Measurements from ENCODE around the gene DYRK2.

The DYRK2 gene

GRCh38 chr12:67681941-67682620 is 33.5 kb downstream of the DYRK2 start:
- no peak overlapping the region for H3K9ac ChIP-seq
- H3K36me3 ChIP-seq: no peaks in the 10 kb centered on the region
- no peak overlapping the region for H3K4me2 ChIP-seq

GRCh38 chr12:67689385-67689784 is 40.8 kb downstream of the DYRK2 start:
- Histone ChIP-seq H3K4me2 (no peak overlapping the region), H3K9me3 (replicated peaks in 1 of 11) (peaks cover 0 to 6% (median 0%) of the 10 kb centered on the region in 11 experiments; a peak in 4 of 22 replicates), H3K4me3 (no peak overlapping the region), H3K27me3 (no peaks in the 10 kb centered on the region), H4K20me1 (no peaks in the 10 kb centered on the region), H3K36me3 (no peaks in the 10 kb centered on the region), H3K4me1 (peaks cover 0 to 25% (median 12%) of the 10 kb centered on the region in 10 experiments; a peak in 14 of 20 replicates), H3K9ac (no peak overlapping the region), H3K27ac (no peak overlapping the region)
- TF ChIP-seq Cebpa-rat (IDR thresholded peaks at IDR 0.05): no peak

More at GRCh38 chr12:67681941-67682620, 33.5 kb downstream of the DYRK2 start:
- peaks cover 0 to 9% (median 0%) of the 10 kb centered on the region in 10 experiments; a peak in 5 of 20 replicates for H3K4me1 ChIP-seq
- H3K4me3 ChIP-seq: no peak overlapping the region
- no peaks in the 10 kb centered on the region; a peak in 1 of 22 replicates for H3K9me3 ChIP-seq (replicated peaks in 1 of 11)
- no peaks in the 10 kb centered on the region for H4K20me1 ChIP-seq
- H3K27ac ChIP-seq: no peak overlapping the region
- no peaks in the 10 kb centered on the region for H3K27me3 ChIP-seq
- no peak for TF ChIP-seq Cebpa-rat (IDR thresholded peaks at IDR 0.05)

- Histone ChIP-seq H3K9ac (no peak overlapping the region), H3K27me3 (no peaks in the 10 kb centered on the region), H3K9me3 (replicated peaks in 1 of 11) (peaks cover 0 to 6% (median 0%) of the 10 kb centered on the region in 11 experiments; a peak in 4 of 22 replicates), H3K4me3 (no peak overlapping the region), H3K4me2 (no peak overlapping the region), H3K36me3 (no peaks in the 10 kb centered on the region), H4K20me1 (no peaks in the 10 kb centered on the region), H3K4me1 (peaks cover 0 to 35% (median 13%) of the 10 kb centered on the region in 10 experiments; a peak in 14 of 20 replicates), H3K27ac (no peak overlapping the region)
- TF ChIP-seq Cebpa-rat (IDR thresholded peaks at IDR 0.05): no peak
These were observed 42.1 kb downstream of the DYRK2 start for GRCh38 chr12:67690656-67691055.

- Histone ChIP-seq H3K9ac (no peak overlapping the region), H3K27me3 (no peaks in the 10 kb centered on the region), H3K36me3 (no peaks in the 10 kb centered on the region), H3K4me1 (peaks cover 0 to 35% (median 13%) of the 10 kb centered on the region in 10 experiments; a peak in 14 of 20 replicates), H4K20me1 (no peaks in the 10 kb centered on the region), H3K4me3 (no peak overlapping the region), H3K4me2 (no peak overlapping the region), H3K9me3 (replicated peaks in 1 of 11) (peaks cover 0 to 6% (median 0%) of the 10 kb centered on the region in 11 experiments; a peak in 4 of 22 replicates), H3K27ac (no peak overlapping the region)
- TF ChIP-seq Cebpa-rat (IDR thresholded peaks at IDR 0.05): no peak
These were observed 42.7 kb downstream of the DYRK2 start for GRCh38 chr12:67691220-67691619.

GRCh38 chr12:67692135-67692534 is 43.6 kb downstream of the DYRK2 start:
- Histone ChIP-seq H3K27me3 (no peaks in the 10 kb centered on the region), H3K9me3 (replicated peaks in 1 of 11) (peaks cover 0 to 6% (median 0%) of the 10 kb centered on the region in 11 experiments; a peak in 4 of 22 replicates), H3K4me1 (peaks cover 0 to 38% (median 16%) of the 10 kb centered on the region in 10 experiments; a peak in 14 of 20 replicates), H3K36me3 (no peaks in the 10 kb centered on the region), H3K27ac (no peak overlapping the region), H3K4me3 (no peak overlapping the region), H3K9ac (no peak overlapping the region), H3K4me2 (peak overlapping the region in 6 of 11 experiments; percentile 4 to 50 (median 37); a peak in 8 of 22 replicates), H4K20me1 (no peaks in the 10 kb centered on the region)
- TF ChIP-seq Cebpa-rat (IDR thresholded peaks at IDR 0.05): no peak

- Histone ChIP-seq H3K4me2 (peak overlapping the region in 7 of 11 experiments; percentile 31 to 50 (median 38); a peak in 7 of 22 replicates), H3K9ac (no peak overlapping the region), H3K27me3 (no peaks in the 10 kb centered on the region), H3K9me3 (replicated peaks in 1 of 11) (peaks cover 0 to 6% (median 0%) of the 10 kb centered on the region in 11 experiments; a peak in 2 of 22 replicates), H3K4me3 (no peak overlapping the region), H3K36me3 (no peaks in the 10 kb centered on the region), H4K20me1 (no peaks in the 10 kb centered on the region), H3K27ac (no peak overlapping the region), H3K4me1 (peaks cover 2 to 47% (median 24%) of the 10 kb centered on the region in 10 experiments)
- no peak for TF ChIP-seq Cebpa-rat (IDR thresholded peaks at IDR 0.05)
These were observed 44.4 kb downstream of the DYRK2 start for GRCh38 chr12:67692966-67693365.

- Histone ChIP-seq H3K4me3 (no peak overlapping the region), H3K36me3 (no peaks in the 10 kb centered on the region), H3K9ac (no peak overlapping the region), H3K27me3 (no peaks in the 10 kb centered on the region), H4K20me1 (no peaks in the 10 kb centered on the region), H3K4me1 (peaks cover 9 to 55% (median 33%) of the 10 kb centered on the region in 10 experiments), H3K4me2 (peak overlapping the region in 2 of 11 experiments; percentile 4 to 12; a peak in 1 of 22 replicates), H3K27ac (no peak overlapping the region), H3K9me3 (replicated peaks in 1 of 11) (peaks cover 0 to 6% (median 0%) of the 10 kb centered on the region in 11 experiments; a peak in 2 of 22 replicates)
- no peak for TF ChIP-seq Cebpa-rat (IDR thresholded peaks at IDR 0.05)
These were observed 45.3 kb downstream of the DYRK2 start for GRCh38 chr12:67693894-67694293.

GRCh38 chr12:67694306-67694900 is 45.9 kb downstream of the DYRK2 start:
- H3K4me2 ChIP-seq: peak overlapping the region in 5 of 11 experiments; percentile 4 to 24 (median 16); a peak in 4 of 22 replicates
- peaks cover 0 to 6% (median 0%) of the 10 kb centered on the region in 11 experiments; a peak in 2 of 22 replicates for H3K9me3 ChIP-seq (replicated peaks in 1 of 11)
- no peak for TF ChIP-seq Cebpa-rat (IDR thresholded peaks at IDR 0.05)
- peaks cover 13 to 60% (median 38%) of the 10 kb centered on the region in 10 experiments for H3K4me1 ChIP-seq
- H3K27me3 ChIP-seq: no peaks in the 10 kb centered on the region
- H4K20me1 ChIP-seq: no peaks in the 10 kb centered on the region
- H3K36me3 ChIP-seq: no peaks in the 10 kb centered on the region
- H3K4me3 ChIP-seq: no peak overlapping the region
- H3K27ac ChIP-seq: no peak overlapping the region
- no peak overlapping the region for H3K9ac ChIP-seq

- Histone ChIP-seq H3K4me3 (no peak overlapping the region), H3K27ac (no peak overlapping the region), H3K4me2 (no peak overlapping the region), H3K9me3 (replicated peaks in 1 of 11) (peaks cover 0 to 6% (median 0%) of the 10 kb centered on the region in 11 experiments; a peak in 2 of 22 replicates), H3K9ac (no peak overlapping the region), H3K36me3 (no peaks in the 10 kb centered on the region), H3K4me1 (peaks cover 22 to 72% (median 48%) of the 10 kb centered on the region in 10 experiments), H3K27me3 (no peaks in the 10 kb centered on the region), H4K20me1 (no peaks in the 10 kb centered on the region)
- TF ChIP-seq Cebpa-rat (IDR thresholded peaks at IDR 0.05): no peak
These were observed 47.4 kb downstream of the DYRK2 start for GRCh38 chr12:67695974-67696373.
